WERI-Rb-1 (cell line): ENCODE data around the gene DOCK11.

Experiments used
- DNase-seq: peaks from one replicate; pipeline ENCODE4 v3.0.0-alpha.2; 2020
- H3K27ac ChIP-seq: fragments of 250-450 bp; sonication (Bioruptor Pico); 2 replicates; pipeline ENCODE4 v1.5.1; 2020; ENCODE audit warnings: mild to moderate bottlenecking, moderate library complexity
- H3K27me3 ChIP-seq: fragments of 250-450 bp; sonication (Bioruptor Pico); 2 replicates; pipeline ENCODE4 v1.5.1; 2021; ENCODE audit warnings: mild to moderate bottlenecking, low read depth, moderate library complexity; ENCODE audit not compliant: insufficient read depth, severe bottlenecking
- H3K36me3 ChIP-seq: fragments of 250-450 bp; sonication (Bioruptor Pico); 2 replicates; pipeline ENCODE4 v1.5.1; 2020; ENCODE audit warnings: mild to moderate bottlenecking, moderate library complexity
- H3K4me3 ChIP-seq: 2 replicates; pipeline ENCODE4 v1.5.1; 2011; ENCODE audit warnings: low read depth, mild to moderate bottlenecking, control low read depth, low read length
- H3K9me3 ChIP-seq: fragments of 250-450 bp; sonication (Bioruptor Pico); 2 replicates; pipeline ENCODE4 v1.5.1; 2021; ENCODE audit warnings: mild to moderate bottlenecking, moderate library complexity; ENCODE audit not compliant: severe bottlenecking
- TF ChIP-seq, protein P1 (sequence below): IDR thresholded peaks from 2 replicates; pipeline ENCODE4 v1.5.1; 2011; ENCODE audit warnings: low read depth, mild to moderate bottlenecking, control low read depth, inconsistent platforms, low read length

The DOCK11 gene

DNA sequence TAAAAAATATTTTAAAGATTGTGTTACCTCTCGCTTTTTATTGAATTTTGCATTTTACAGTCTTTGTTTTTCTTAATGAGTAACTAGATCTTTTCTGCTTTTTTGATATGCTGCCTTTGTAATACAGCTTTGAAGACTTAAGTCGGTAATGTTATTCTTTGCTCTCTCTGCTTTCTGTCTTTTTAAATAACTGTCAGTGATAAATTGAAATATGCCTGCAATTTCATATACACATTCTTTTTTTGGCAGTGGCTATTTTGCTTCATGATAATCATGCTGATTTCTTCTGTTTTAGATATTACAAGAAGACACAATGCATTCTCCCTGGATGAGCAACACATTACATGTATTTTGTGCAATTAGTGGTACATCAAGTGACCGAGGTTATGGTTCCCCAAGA lies 189.8 kb downstream of the DOCK11 start:
- H3K4me3 ChIP-seq: no peak overlapping the region
- H3K9me3 ChIP-seq: no peaks in the 10 kb centered on the region
- TF ChIP-seq, protein P1, sequence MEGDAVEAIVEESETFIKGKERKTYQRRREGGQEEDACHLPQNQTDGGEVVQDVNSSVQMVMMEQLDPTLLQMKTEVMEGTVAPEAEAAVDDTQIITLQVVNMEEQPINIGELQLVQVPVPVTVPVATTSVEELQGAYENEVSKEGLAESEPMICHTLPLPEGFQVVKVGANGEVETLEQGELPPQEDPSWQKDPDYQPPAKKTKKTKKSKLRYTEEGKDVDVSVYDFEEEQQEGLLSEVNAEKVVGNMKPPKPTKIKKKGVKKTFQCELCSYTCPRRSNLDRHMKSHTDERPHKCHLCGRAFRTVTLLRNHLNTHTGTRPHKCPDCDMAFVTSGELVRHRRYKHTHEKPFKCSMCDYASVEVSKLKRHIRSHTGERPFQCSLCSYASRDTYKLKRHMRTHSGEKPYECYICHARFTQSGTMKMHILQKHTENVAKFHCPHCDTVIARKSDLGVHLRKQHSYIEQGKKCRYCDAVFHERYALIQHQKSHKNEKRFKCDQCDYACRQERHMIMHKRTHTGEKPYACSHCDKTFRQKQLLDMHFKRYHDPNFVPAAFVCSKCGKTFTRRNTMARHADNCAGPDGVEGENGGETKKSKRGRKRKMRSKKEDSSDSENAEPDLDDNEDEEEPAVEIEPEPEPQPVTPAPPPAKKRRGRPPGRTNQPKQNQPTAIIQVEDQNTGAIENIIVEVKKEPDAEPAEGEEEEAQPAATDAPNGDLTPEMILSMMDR: no peak
- no peaks in the 10 kb centered on the region for H3K36me3 ChIP-seq
- no peak for DNase-seq
- no peaks in the 10 kb centered on the region for H3K27me3 ChIP-seq
- no peak overlapping the region for H3K27ac ChIP-seq

DNA sequence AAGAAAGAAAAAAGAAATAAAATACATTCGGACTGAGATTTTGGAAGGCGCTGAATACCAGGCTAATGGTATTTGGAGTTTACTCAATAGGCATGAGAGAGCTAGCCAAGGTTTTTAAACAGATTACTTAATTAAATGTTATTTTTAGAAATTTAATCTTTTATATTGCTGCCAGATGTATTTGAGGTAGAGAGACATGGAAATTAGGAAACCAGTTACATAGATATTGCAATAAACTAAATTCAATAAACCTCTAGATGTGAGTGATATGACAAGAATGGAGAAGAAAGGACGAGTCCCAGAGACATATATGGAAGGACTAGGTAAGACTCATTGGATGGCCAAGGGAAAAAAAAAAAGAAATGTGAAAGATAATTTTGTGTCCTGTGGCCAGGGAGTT lies 193.3 kb downstream of the DOCK11 start:
- no peaks in the 10 kb centered on the region for H3K27me3 ChIP-seq

GRCh38 chrX:118693843-118694242 lies 198.2 kb downstream of the DOCK11 start:
- no peak overlapping the region for H3K27ac ChIP-seq
- TF ChIP-seq, protein P1: no peak
- no peak for DNase-seq
- no peak overlapping the region for H3K4me3 ChIP-seq
- H3K27me3 ChIP-seq: no peaks in the 10 kb centered on the region
- H3K9me3 ChIP-seq: no peaks in the 10 kb centered on the region
- no peaks in the 10 kb centered on the region for H3K36me3 ChIP-seq

More for the DNA sequence above, 193.3 kb downstream of the DOCK11 start:
- TF ChIP-seq, protein P1: no peak
- H3K9me3 ChIP-seq: no peaks in the 10 kb centered on the region
- DNase-seq: no peak
- no peaks in the 10 kb centered on the region for H3K36me3 ChIP-seq
- H3K4me3 ChIP-seq: no peak overlapping the region
- no peak overlapping the region for H3K27ac ChIP-seq

- Histone ChIP-seq H3K27ac (no peak overlapping the region), H3K4me3 (no peak overlapping the region), H3K9me3 (no peaks in the 10 kb centered on the region), H3K27me3 (peaks cover 1% of the 10 kb centered on the region), H3K36me3 (no peaks in the 10 kb centered on the region)
- DNase-seq: no peak
- TF ChIP-seq, protein P1: no peak
Measured at GRCh38 chrX:118694638-118695037, 199.0 kb downstream of the DOCK11 start.

DNA sequence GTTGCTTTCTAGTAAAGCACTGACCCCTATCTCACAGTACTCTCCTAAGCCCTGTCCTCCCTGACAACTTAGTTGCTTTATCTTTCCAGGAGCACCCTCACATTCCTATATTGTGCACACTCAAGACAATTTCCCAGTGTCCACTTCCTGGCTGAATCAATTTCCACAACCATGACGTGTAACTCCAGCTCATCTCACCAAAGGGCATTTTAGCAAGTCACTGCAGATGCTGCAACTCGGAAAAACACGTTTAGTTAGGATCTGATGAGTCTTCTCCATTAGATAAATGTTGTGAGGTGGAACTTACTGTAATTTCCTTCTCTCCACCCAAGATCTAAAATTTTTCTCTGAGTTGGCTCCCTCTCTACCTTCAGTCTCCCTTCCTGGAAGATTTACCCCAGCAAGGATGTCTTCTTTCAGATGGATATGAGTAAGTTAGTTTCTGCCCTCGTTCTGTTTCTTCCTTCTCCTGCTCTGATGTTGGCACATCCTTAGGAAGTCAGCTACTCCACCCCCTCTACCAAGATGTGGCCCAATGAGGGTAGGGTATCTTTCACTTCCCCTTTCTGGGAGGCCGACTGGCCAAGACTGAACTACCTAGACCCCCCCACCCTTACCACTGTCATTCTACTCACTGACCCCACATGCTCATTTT lies 203.0 kb downstream of the DOCK11 start:
- no peak overlapping the region for H3K4me3 ChIP-seq
- no peaks in the 10 kb centered on the region for H3K36me3 ChIP-seq
- no peak for DNase-seq

More for the DNA sequence above, 203.0 kb downstream of the DOCK11 start:
- Histone ChIP-seq H3K9me3 (no peaks in the 10 kb centered on the region), H3K27me3 (peaks cover 5% of the 10 kb centered on the region), H3K27ac (no peak overlapping the region)
- TF ChIP-seq, protein P1: no peak
